SK-N-SH treated with all-trans-retinoic acid at 6 μM for 48 hours (cell line): Measurements from ENCODE around the gene CAPN10.

ENCODE experiments used
- ATAC-seq: fragments of 200-7000 bp; cut with Tn5 transposase; 3 replicates; pipeline ENCODE4 v1.9.1; 2020; ENCODE audit warnings: mild to moderate bottlenecking, moderate library complexity
- ARNTL ChIP-seq: fragments of 450-650 bp; formaldehyde crosslinking; IDR thresholded peaks from 2 replicates; pipeline ENCODE4 v1.5.0; 2020; ENCODE audit warnings: low read depth, mild to moderate bottlenecking, moderate library complexity, borderline replicate concordance
- BACH2 ChIP-seq: fragments of 250-450 bp; sonication (Bioruptor Pico); IDR thresholded peaks from 2 replicates; pipeline ENCODE4 v1.9.0; 2021; ENCODE audit warnings: mild to moderate bottlenecking, borderline replicate concordance
- CREB5 ChIP-seq: fragments of 250-450 bp; sonication (Bioruptor Pico); IDR thresholded peaks from 2 replicates; pipeline ENCODE4 v1.5.1; 2020; ENCODE audit warnings: low read depth, mild to moderate bottlenecking, moderate library complexity
- CSDC2 ChIP-seq: fragments of 250-450 bp; sonication (Bioruptor Pico); IDR thresholded peaks from 2 replicates; pipeline ENCODE4 v1.5.0; 2020; ENCODE audit warnings: mild to moderate bottlenecking, moderate library complexity
- ESRRG ChIP-seq: fragments of 250-450 bp; sonication (Bioruptor Pico); IDR thresholded peaks from 2 replicates; pipeline ENCODE4 v1.6.1; 2021; ENCODE audit warnings: mild to moderate bottlenecking
- ISL1 ChIP-seq: fragments of 250-450 bp; sonication (Bioruptor Pico); IDR thresholded peaks from 2 replicates; pipeline ENCODE4 v2.1.2; 2022; ENCODE audit warnings: mild to moderate bottlenecking, moderate library complexity
- OSR1 ChIP-seq: fragments of 250-450 bp; sonication (Bioruptor Pico); IDR thresholded peaks from 2 replicates; pipeline ENCODE4 v1.8.0; 2022; ENCODE audit warnings: moderate library complexity, mild to moderate bottlenecking, inconsistent platforms
- PATZ1 ChIP-seq: fragments of 250-450 bp; sonication (Bioruptor Pico); IDR thresholded peaks from 2 replicates; pipeline ENCODE4 v1.8.0; 2020; ENCODE audit warnings: mild to moderate bottlenecking, moderate library complexity, borderline replicate concordance
- POU6F1 ChIP-seq: fragments of 250-450 bp; sonication (Bioruptor Pico); IDR thresholded peaks from 2 replicates; pipeline ENCODE4 v1.8.0; 2021; ENCODE audit warnings: low read depth, mild to moderate bottlenecking, moderate library complexity, borderline replicate concordance
- PPARA ChIP-seq: fragments of 250-450 bp; sonication (Bioruptor Pico); IDR thresholded peaks from 2 replicates; pipeline ENCODE4 v1.5.0; 2020; ENCODE audit warnings: mild to moderate bottlenecking, borderline replicate concordance
- RARB ChIP-seq: fragments of 250-450 bp; sonication (Bioruptor Pico); IDR thresholded peaks from 2 replicates; pipeline ENCODE4 v1.8.0; 2021; ENCODE audit warnings: mild to moderate bottlenecking, moderate library complexity
- SNAI2 ChIP-seq: fragments of 250-450 bp; sonication (Bioruptor Pico); IDR thresholded peaks from 2 replicates; pipeline ENCODE4 v1.5.0; 2020; ENCODE audit warnings: mild to moderate bottlenecking, moderate library complexity
- TCF4 ChIP-seq: fragments of 250-450 bp; sonication (Bioruptor Pico); IDR thresholded peaks from 2 replicates; pipeline ENCODE4 v1.8.0; 2021; ENCODE audit warnings: mild to moderate bottlenecking, moderate library complexity, borderline replicate concordance
- TOX ChIP-seq: fragments of 250-450 bp; sonication (Bioruptor Pico); IDR thresholded peaks from 2 replicates; pipeline ENCODE4 v1.8.0; 2021; ENCODE audit warnings: mild to moderate bottlenecking, moderate library complexity, borderline replicate concordance
- ZFP3 ChIP-seq: fragments of 250-450 bp; sonication (Bioruptor Pico); IDR thresholded peaks from 2 replicates; pipeline ENCODE4 v1.5.0; 2020; ENCODE audit warnings: mild to moderate bottlenecking, moderate library complexity
- ZFP30 ChIP-seq: fragments of 450-650 bp; formaldehyde crosslinking; IDR thresholded peaks from 2 replicates; pipeline ENCODE4 v1.5.0; 2022; ENCODE audit warnings: mild to moderate bottlenecking, moderate library complexity
- ZNF565 ChIP-seq: fragments of 450-650 bp; formaldehyde crosslinking; conservative IDR thresholded peaks from 2 replicates; pipeline ENCODE4 v1.5.0; 2020; ENCODE audit warnings: low read depth, mild to moderate bottlenecking, moderate library complexity
- ZNF70 ChIP-seq: fragments of 450-650 bp; formaldehyde crosslinking; IDR thresholded peaks from 2 replicates; pipeline ENCODE4 v1.5.0; 2020; ENCODE audit warnings: mild to moderate bottlenecking, moderate library complexity
- ZNF8 ChIP-seq: fragments of 450-650 bp; formaldehyde crosslinking; IDR thresholded peaks from 2 replicates; pipeline ENCODE4 v1.5.0; 2020; ENCODE audit warnings: mild to moderate bottlenecking, moderate library complexity
- TF ChIP-seq, protein P1 (sequence below): fragments of 250-450 bp; sonication (Bioruptor Pico); IDR thresholded peaks from 2 replicates; pipeline ENCODE4 v1.5.0; 2020; ENCODE audit warnings: mild to moderate bottlenecking, moderate library complexity

The CAPN10 gene

GRCh38 chr2:240597054-240597418 is 10.5 kb downstream of the CAPN10 start:
- no peak for ATAC-seq
- TF ChIP-seq PPARA (CRISPR knock-in tag) (no peak), OSR1 (CRISPR knock-in tag) (no peak)
- TF ChIP-seq, protein P1, sequence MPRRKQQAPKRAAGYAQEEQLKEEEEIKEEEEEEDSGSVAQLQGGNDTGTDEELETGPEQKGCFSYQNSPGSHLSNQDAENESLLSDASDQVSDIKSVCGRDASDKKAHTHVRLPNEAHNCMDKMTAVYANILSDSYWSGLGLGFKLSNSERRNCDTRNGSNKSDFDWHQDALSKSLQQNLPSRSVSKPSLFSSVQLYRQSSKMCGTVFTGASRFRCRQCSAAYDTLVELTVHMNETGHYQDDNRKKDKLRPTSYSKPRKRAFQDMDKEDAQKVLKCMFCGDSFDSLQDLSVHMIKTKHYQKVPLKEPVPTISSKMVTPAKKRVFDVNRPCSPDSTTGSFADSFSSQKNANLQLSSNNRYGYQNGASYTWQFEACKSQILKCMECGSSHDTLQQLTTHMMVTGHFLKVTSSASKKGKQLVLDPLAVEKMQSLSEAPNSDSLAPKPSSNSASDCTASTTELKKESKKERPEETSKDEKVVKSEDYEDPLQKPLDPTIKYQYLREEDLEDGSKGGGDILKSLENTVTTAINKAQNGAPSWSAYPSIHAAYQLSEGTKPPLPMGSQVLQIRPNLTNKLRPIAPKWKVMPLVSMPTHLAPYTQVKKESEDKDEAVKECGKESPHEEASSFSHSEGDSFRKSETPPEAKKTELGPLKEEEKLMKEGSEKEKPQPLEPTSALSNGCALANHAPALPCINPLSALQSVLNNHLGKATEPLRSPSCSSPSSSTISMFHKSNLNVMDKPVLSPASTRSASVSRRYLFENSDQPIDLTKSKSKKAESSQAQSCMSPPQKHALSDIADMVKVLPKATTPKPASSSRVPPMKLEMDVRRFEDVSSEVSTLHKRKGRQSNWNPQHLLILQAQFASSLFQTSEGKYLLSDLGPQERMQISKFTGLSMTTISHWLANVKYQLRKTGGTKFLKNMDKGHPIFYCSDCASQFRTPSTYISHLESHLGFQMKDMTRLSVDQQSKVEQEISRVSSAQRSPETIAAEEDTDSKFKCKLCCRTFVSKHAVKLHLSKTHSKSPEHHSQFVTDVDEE (CRISPR knock-in tag), result no peak

DNA sequence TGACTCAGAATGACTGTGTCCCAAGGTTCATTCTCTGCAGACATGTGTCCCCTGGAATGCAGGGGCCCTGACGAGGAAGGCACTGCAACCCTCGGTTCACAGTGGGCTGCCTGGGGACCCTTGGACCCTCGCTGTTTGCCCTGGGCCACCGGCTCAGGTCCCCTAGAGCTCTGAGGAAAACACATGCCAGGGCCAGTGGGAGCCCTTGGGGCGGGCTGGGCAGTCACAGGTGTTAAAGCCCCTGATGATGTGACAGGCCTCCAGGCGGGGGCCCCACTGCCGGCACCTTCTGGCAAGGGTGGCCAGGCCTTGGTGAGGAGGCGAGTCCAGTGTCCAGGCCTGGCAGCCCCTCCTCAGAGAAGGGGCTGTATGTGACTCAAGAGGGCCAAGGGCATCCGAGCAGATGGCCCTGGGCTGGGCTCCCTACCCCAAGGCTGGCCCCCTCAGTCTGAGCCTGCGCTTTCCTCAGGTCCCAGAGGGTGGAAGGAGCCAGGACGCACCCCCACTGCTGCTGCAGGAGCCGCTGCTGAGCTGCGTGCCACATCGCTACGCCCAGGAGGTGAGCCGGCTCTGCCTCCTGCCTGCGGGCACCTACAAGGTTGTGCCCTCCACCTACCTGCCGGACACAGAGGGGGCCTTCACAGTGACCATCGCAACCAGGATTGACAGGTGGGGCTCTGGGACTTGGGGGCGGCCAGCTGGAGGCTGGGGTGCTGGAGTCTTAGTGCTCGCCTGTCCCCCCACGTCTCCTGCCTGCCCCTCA is 11.1 kb downstream of the CAPN10 start:
- no peak for ATAC-seq
- no peak for TF ChIP-seq PPARA (CRISPR knock-in tag)
- TF ChIP-seq, all 23 proteins: peak for 0

GRCh38 chr2:240598311-240598911 is 11.9 kb downstream of the CAPN10 start:
- ATAC-seq, result no peak
- no peak for TF ChIP-seq BACH2
- TF ChIP-seq, protein P1 (CRISPR knock-in tag), result no peak
- no peak for TF ChIP-seq ARNTL
- no peak for TF ChIP-seq OSR1 (CRISPR knock-in tag)
- no peak for TF ChIP-seq PATZ1 (CRISPR knock-in tag)
- TF ChIP-seq ISL1 (CRISPR knock-in tag), result no peak
- TF ChIP-seq TCF4 (CRISPR knock-in tag), result no peak
- TF ChIP-seq PPARA (CRISPR knock-in tag), result no peak
- no peak for TF ChIP-seq ZNF8 (CRISPR knock-in tag)
- no peak for TF ChIP-seq RARB (CRISPR knock-in tag)
- TF ChIP-seq ZFP30 (CRISPR knock-in tag), result no peak
- TF ChIP-seq ZFP3 (CRISPR knock-in tag), result no peak
- TF ChIP-seq ZNF565 (CRISPR knock-in tag), result no peak
- no peak for TF ChIP-seq ZNF70
- TF ChIP-seq SNAI2, result no peak
- no peak for TF ChIP-seq CREB5 (CRISPR knock-in tag)
- TF ChIP-seq ESRRG (CRISPR knock-in tag), result no peak
- TF ChIP-seq CSDC2 (CRISPR knock-in tag), result no peak
- TF ChIP-seq TOX (CRISPR knock-in tag), result no peak
- TF ChIP-seq POU6F1, result no peak
